Heart left ventricle (tissue), 16 donors: ENCODE measurements around the gene MRPL20. TPM values are rescaled to one million over a fixed set of nuclear protein-coding genes. Genes with fewer than 3 reads are reported as not detected.

Experiments
- ATAC-seq, 4 donors: fragments of 200-7000 bp; cut with Tn5 transposase; one replicate each; pipeline ENCODE4 v1.9.1; 2020 to 2022; ENCODE audit warnings: moderate library complexity in 4 of 4, mild to moderate bottlenecking in 3 of 4, moderate number of reproducible peaks in 1 of 4
- DNase-seq, 5 donors: peaks; one replicate each; pipeline ENCODE4 v3.0.0-alpha.2; 2020
- H3K27ac ChIP-seq, 12 donors: fragments of 200-600 bp; sonication (generic) in 4 of 12; one replicate each; pipeline versions ENCODE4 v1.5.0 to v1.8.0; 2016 to 2022; ENCODE audit warnings: mild to moderate bottlenecking in 2 of 12
- H3K27me3 ChIP-seq, 9 donors: fragments of 200-600 bp; sonication (generic) in 2 of 9; one replicate each; pipeline versions ENCODE4 v1.5.1 to v1.8.0; 2016 to 2022; ENCODE audit warnings: mild to moderate bottlenecking in 3 of 9
- H3K36me3 ChIP-seq, 9 donors: fragments of 200-600 bp; sonication (generic) in 2 of 9; one replicate each; pipeline versions ENCODE4 v1.5.0 to v1.8.0; 2018 to 2022; ENCODE audit warnings: mild to moderate bottlenecking in 2 of 9
- H3K4me1 ChIP-seq, 12 donors: fragments of 200-600 bp; sonication (generic) in 4 of 12; one replicate each; pipeline versions ENCODE4 v1.5.0 to v1.8.0; 2016 to 2022; ENCODE audit warnings: mild to moderate bottlenecking in 3 of 12
- H3K4me3 ChIP-seq, 12 donors: fragments of 200-600 bp; sonication (generic) in 4 of 12; one replicate each; pipeline versions ENCODE4 v1.5.0 to v1.8.0; 2017 to 2022; ENCODE audit warnings: mild to moderate bottlenecking in 9 of 12, moderate library complexity in 4 of 12
- H3K9me3 ChIP-seq, 12 donors: fragments of 200-600 bp; sonication (generic) in 4 of 12; one replicate each; pipeline versions ENCODE4 v1.5.0 to v1.8.0; 2016 to 2022; ENCODE audit warnings: mild to moderate bottlenecking in 1 of 12
- CTCF ChIP-seq, 12 donors: fragments of 200-600 bp; sonication (generic) in 4 of 12; IDR thresholded peaks; one replicate each; pipeline versions ENCODE4 v1.5.0 to v1.8.0; 2018 to 2022; ENCODE audit warnings: antibody characterized with exemption in 12 of 12, mild to moderate bottlenecking in 5 of 12
- POLR2A ChIP-seq, 2 donors: fragments of 450-650 bp; IDR thresholded peaks; one replicate each; pipeline ENCODE4 v1.6.1; 2017; ENCODE audit warnings: antibody characterized with exemption in 2 of 2, mild to moderate bottlenecking in 2 of 2, moderate library complexity in 2 of 2
- WGBS, 4 donors: extraction: QIAGEN DNeasy Blood & Tissue Kit in 2 of 4; methylation state at CpG; one replicate each; pipeline versions ENCODE4 v1.1.5 to v1.1.7; 2013 to 2018; 5-methylcytosine and 5-hydroxymethylcytosine counted together
- intact Hi-C, 10 donors: fragments of 100-400 bp; cut with DNase I; formaldehyde crosslinking; loops; one replicate each; pipeline versions ENCODE4 v1.11.1 to v1.14.2; 2022
- polyA plus RNA-seq, 2 donors: library from polyadenylated mRNA; stranded (reverse); fragments of 200-250 nt; gene quantifications; one replicate each; pipeline ENCODE4 v1.2.3, GENCODE V29; 2013
- total RNA-seq, 9 donors: library from RNA; depleted of rRNA in 2 of 9; stranded (reverse); fragments of >200 nt in 2 of 9; fragmentation: NEBNext Ultra II Directional in 3 of 9; extraction: Animal tissue kit (Norgen Biotek cat#: 25700) in 3 of 9; gene quantifications; one replicate each; pipeline versions ENCODE4 v1.1.0 to v1.2.4, GENCODE V29; 2016 to 2023
- donor health status: ischemic (EF 13 %, LVEDD 7.1; RV severe dilation, severe dysfunction).
- donor health status: healthy with polysubstance abuse.
- donor health status: DM: no; HTN: yes; CAD: no.
- donor health status: DM: no; HTN: no; CAD: no.
- donor health status: ischemic (EF 25% LVEDD 6.9; RV normal size, moderate dysfunction).
- donor health status: ischemic (EF 25% LVEDD 5.7; RV mildly dilated, moderate dysfunction).
- donor health status: healthy.
- donor health status: DM: yes; HTN: yes; CAD: no.
- donor health status: ischemic (EF 35%, LVEDD 5.7; RV mildly dilated, moderate dysfunction).
- donor health status: nonischemic (EF 11% LVEDD 7.7; RV severe dilation, severe dysfunction).
- donor health status: DM: yes; HTN: yes; CAD: no.
- donor health status: PGD.
- donor health status: ischemic (EF 29% LVEDD 5.4; RV normal size, mild dysfunction).
- donor health status: nonischemic (EF 23%, LVEDD 6.1; RV moderate dilation, normal function).

The MRPL20 gene
- total and polyA plus RNA-seq, 11 donors: 112 to 238 (median 141) TPM

GRCh38 chr1:1395166-1395565 lies 11.9 kb downstream of the MRPL20 start:
- H3K9me3 ChIP-seq: no peaks in the 10 kb centered on the region
- H3K4me3 ChIP-seq: no peak overlapping the region
- DNase-seq: no peak
- H3K4me1 ChIP-seq: peaks cover under 1 to 46% (median 28%) of the 10 kb centered on the region in 12 donors
- no peaks in the 10 kb centered on the region for H3K27me3 ChIP-seq
- peaks cover 0 to 81% (median 78%) of the 10 kb centered on the region in 9 donors for H3K36me3 ChIP-seq
- no peak for ATAC-seq
- 69 to 76% (median 72%) methylated on average over 11 of the region's 11 CpGs for WGBS, 4 donors
- peak overlapping the region in 8 of 12 donors; percentile 34 to 72 (median 60) for H3K27ac ChIP-seq
- intact Hi-C loops: no loop called here
- TF ChIP-seq CTCF (IDR thresholded peaks at IDR 0.05): no peak
- no peak for TF ChIP-seq POLR2A (IDR thresholded peaks at IDR 0.05)

- intact Hi-C loops: no loop called here
- no peak overlapping the region for H3K4me3 ChIP-seq
- 94 to 97% (median 96%) methylated on average over 7 of the region's 7 CpGs for WGBS, 4 donors
- H3K4me1 ChIP-seq: peaks cover 0 to 41% (median 24%) of the 10 kb centered on the region in 12 donors
- DNase-seq: no peak
- peaks cover 2 to 92% (median 88%) of the 10 kb centered on the region in 9 donors for H3K36me3 ChIP-seq
- no peak for TF ChIP-seq CTCF (IDR thresholded peaks at IDR 0.05)
- TF ChIP-seq POLR2A (IDR thresholded peaks at IDR 0.05): no peak
- H3K9me3 ChIP-seq: no peaks in the 10 kb centered on the region
- peak overlapping the region in 4 of 12 donors; percentile 34 to 72 (median 62) for H3K27ac ChIP-seq
- H3K27me3 ChIP-seq: no peaks in the 10 kb centered on the region
- ATAC-seq: no peak
Measured at GRCh38 chr1:1394116-1394515, 13.0 kb downstream of the MRPL20 start.

- no peak overlapping the region for H3K27ac ChIP-seq
- 88 to 98% (median 92%) methylated on average over 7 to 11 of the region's 11 CpGs for WGBS, 4 donors
- no peak for TF ChIP-seq POLR2A (IDR thresholded peaks at IDR 0.05)
- TF ChIP-seq CTCF (IDR thresholded peaks at IDR 0.05): no peak
- DNase-seq: no peak
- peaks cover 2 to 98% (median 95%) of the 10 kb centered on the region in 9 donors for H3K36me3 ChIP-seq
- intact Hi-C loops: no loop called here
- no peak for ATAC-seq
- peaks cover 0 to 40% (median 24%) of the 10 kb centered on the region in 12 donors for H3K4me1 ChIP-seq
- H3K27me3 ChIP-seq: no peaks in the 10 kb centered on the region
- H3K4me3 ChIP-seq: no peak overlapping the region
- H3K9me3 ChIP-seq: no peaks in the 10 kb centered on the region
Measured at GRCh38 chr1:1393428-1393827, 13.7 kb downstream of the MRPL20 start.

- no peak for DNase-seq
- Histone ChIP-seq H3K36me3 (peaks cover 2 to 100% (median 98%) of the 10 kb centered on the region in 9 donors), H3K9me3 (no peaks in the 10 kb centered on the region), H3K27ac (no peak overlapping the region), H3K4me3 (no peak overlapping the region), H3K4me1 (peaks cover 0 to 36% (median 19%) of the 10 kb centered on the region in 12 donors), H3K27me3 (no peaks in the 10 kb centered on the region)
- 72 to 85% (median 83%) methylated on average over 4 of the region's 4 CpGs for WGBS, 4 donors
- TF ChIP-seq POLR2A (IDR thresholded peaks at IDR 0.05) (no peak), CTCF (IDR thresholded peaks at IDR 0.05) (no peak)
- no peak for ATAC-seq
- intact Hi-C loops: no loop called here
Measured at GRCh38 chr1:1393014-1393413, 14.1 kb downstream of the MRPL20 start.
